Smooth muscle cell (in vitro differentiated cells): ENCODE measurements around the gene ZNF827. TPM values are rescaled to one million over a fixed set of nuclear protein-coding genes. Genes with fewer than 3 reads are reported as not detected.
A peak's percentile ranks its signal among the peaks of the same experiment; 100 is the strongest.

ENCODE experiments used
- DNase-seq: peaks from one replicate; lab custom pipeline; 2025; ENCODE audit not compliant: unreplicated experiment; lab: John Stamatoyannopoulos, UW
- H2AFZ ChIP-seq: fragments of 200-600 bp; sonication (generic); 2 replicates; pipeline ENCODE4 v1.6.0; 2016; ENCODE audit warnings: antibody characterized with exemption, low read depth, mild to moderate bottlenecking
- H3F3A ChIP-seq: fragments of 200-600 bp; sonication (generic); 2 replicates; pipeline ENCODE4 v1.6.0; 2017; ENCODE audit warnings: antibody characterized with exemption, low read depth
- H3K27ac ChIP-seq: fragments of 200-600 bp; sonication (generic); 2 replicates; pipeline ENCODE4 v1.5.1; 2016; ENCODE audit warnings: low read depth, mild to moderate bottlenecking
- H3K27me3 ChIP-seq: fragments of 200-600 bp; sonication (generic); 2 replicates; pipeline ENCODE4 v1.6.1; 2016; ENCODE audit warnings: low read depth, mild to moderate bottlenecking
- H3K36me3 ChIP-seq: fragments of 200-600 bp; sonication (generic); 2 replicates; pipeline ENCODE4 v1.5.1; 2016; ENCODE audit warnings: low read depth
- H3K4me1 ChIP-seq: fragments of 200-600 bp; sonication (generic); 2 replicates; pipeline ENCODE4 v1.5.1; 2016; ENCODE audit warnings: low read depth
- H3K4me2 ChIP-seq: fragments of 200-600 bp; sonication (generic); 2 replicates; pipeline ENCODE4 v1.6.0; 2016; ENCODE audit warnings: mild to moderate bottlenecking
- H3K4me3 ChIP-seq: fragments of 200-600 bp; sonication (generic); 2 replicates; pipeline ENCODE4 v1.5.1; 2016; ENCODE audit warnings: mild to moderate bottlenecking
- H3K79me2 ChIP-seq: fragments of 200-600 bp; sonication (generic); 2 replicates; pipeline ENCODE4 v1.6.0; 2016; ENCODE audit warnings: low read depth, mild to moderate bottlenecking
- H3K9ac ChIP-seq: fragments of 200-600 bp; sonication (generic); 2 replicates; pipeline ENCODE4 v1.6.0; 2016; ENCODE audit warnings: low read depth
- H3K9me3 ChIP-seq: fragments of 200-600 bp; sonication (generic); replicated peaks from 2 replicates; pipeline ENCODE4 v1.5.1; 2016; ENCODE audit warnings: low read depth
- H4K20me1 ChIP-seq: fragments of 200-600 bp; sonication (generic); 2 replicates; pipeline ENCODE4 v1.6.0; 2016; ENCODE audit warnings: low read depth
- WGBS: methylation state at CpG from one replicate; pipeline ENCODE4 v1.1.7; 2016; ENCODE audit warnings: low lambda C conversion rate; 5-methylcytosine and 5-hydroxymethylcytosine counted together
- polyA plus RNA-seq: library from polyadenylated mRNA; unstranded; fragments of >200 nt; fragmentation: Nextera tagmentation; extraction: Ambion mirVana; gene quantifications from 2 replicates; pipeline ENCODE4 v1.2.1, GENCODE V29; 2016
- total RNA-seq: library from RNA; depleted of rRNA; stranded (reverse); fragments of >200 nt; gene quantifications from 2 replicates; pipeline ENCODE4 v1.2.3, GENCODE V29; 2014
- TF ChIP-seq, protein P1 (sequence below): fragments of 200-600 bp; sonication (generic); IDR thresholded peaks from 2 replicates; pipeline ENCODE4 v1.5.1; 2017; ENCODE audit warnings: borderline replicate concordance, mild to moderate bottlenecking, antibody characterized with exemption; ENCODE audit not compliant: insufficient read depth, poor library complexity, severe bottlenecking

The ZNF827 gene
- total and polyA plus RNA-seq, 2 experiments from 2014 or later = 6.5 to 12.8 TPM

DNA sequence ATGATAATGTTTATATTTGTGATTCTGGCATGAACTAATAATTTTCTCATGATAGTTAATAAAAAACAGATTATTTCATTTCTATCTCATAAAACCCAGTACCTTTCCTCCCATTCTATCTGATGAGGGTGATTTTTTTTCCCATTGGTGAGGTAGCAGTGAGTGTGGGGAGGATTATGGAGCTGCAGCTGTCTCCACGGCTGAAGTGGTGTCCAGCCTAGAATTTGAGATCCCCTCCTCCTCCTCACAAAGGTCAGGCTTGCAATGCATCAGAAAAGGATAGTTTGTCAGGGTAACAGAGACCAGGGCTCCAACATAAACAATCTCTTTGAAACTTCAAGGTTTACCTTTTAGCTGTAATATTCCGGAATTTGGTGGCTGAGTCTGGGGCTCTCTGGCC, 197.8 kb downstream of the ZNF827 start:
- TF ChIP-seq, protein P1, sequence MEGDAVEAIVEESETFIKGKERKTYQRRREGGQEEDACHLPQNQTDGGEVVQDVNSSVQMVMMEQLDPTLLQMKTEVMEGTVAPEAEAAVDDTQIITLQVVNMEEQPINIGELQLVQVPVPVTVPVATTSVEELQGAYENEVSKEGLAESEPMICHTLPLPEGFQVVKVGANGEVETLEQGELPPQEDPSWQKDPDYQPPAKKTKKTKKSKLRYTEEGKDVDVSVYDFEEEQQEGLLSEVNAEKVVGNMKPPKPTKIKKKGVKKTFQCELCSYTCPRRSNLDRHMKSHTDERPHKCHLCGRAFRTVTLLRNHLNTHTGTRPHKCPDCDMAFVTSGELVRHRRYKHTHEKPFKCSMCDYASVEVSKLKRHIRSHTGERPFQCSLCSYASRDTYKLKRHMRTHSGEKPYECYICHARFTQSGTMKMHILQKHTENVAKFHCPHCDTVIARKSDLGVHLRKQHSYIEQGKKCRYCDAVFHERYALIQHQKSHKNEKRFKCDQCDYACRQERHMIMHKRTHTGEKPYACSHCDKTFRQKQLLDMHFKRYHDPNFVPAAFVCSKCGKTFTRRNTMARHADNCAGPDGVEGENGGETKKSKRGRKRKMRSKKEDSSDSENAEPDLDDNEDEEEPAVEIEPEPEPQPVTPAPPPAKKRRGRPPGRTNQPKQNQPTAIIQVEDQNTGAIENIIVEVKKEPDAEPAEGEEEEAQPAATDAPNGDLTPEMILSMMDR = no peak

DNA sequence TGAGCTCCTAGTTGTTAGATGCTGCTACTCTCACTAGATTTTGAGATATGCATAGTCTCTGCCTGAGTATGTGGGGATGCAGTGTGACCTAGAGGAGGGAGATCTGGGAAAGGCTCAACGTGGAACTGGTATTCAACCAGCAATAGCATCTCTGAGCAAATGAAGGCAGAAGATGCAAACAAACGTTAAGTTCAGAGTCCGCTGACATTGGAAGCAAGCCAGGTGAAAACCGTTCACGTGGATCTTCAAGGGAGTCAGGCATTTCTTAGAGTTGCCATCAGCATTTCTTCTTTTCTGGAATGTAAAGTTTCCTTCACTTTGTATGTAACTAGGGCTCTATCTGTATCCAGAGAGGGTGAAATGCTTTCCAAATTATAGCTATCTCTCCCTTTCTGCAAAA, 198.8 kb downstream of the ZNF827 start:
- 76% methylated on average over 5 of the region's 5 CpGs for WGBS
- Histone ChIP-seq H3K36me3 (no peaks in the 10 kb centered on the region), H3K27me3 (no peaks in the 10 kb centered on the region), H4K20me1 (no peaks in the 10 kb centered on the region), H3K27ac (no peak overlapping the region), H2AFZ (no peak overlapping the region), H3K4me3 (no peak overlapping the region), H3K4me2 (no peak overlapping the region), H3K9me3 (no peaks in the 10 kb centered on the region), H3K4me1 (peaks cover 6% of the 10 kb centered on the region), H3K79me2 (no peaks in the 10 kb centered on the region), H3F3A (peaks cover 8% of the 10 kb centered on the region), H3K9ac (no peak overlapping the region)
- TF ChIP-seq, protein P1 = no peak
- DNase-seq = no peak

More for the DNA sequence above, 197.8 kb downstream of the ZNF827 start:
- peaks cover 2% of the 10 kb centered on the region for H3K4me1 ChIP-seq
- H3K9ac ChIP-seq = no peak overlapping the region
- no peaks in the 10 kb centered on the region for H4K20me1 ChIP-seq
- H3K9me3 ChIP-seq = no peaks in the 10 kb centered on the region
- H3F3A ChIP-seq = peaks cover 5% of the 10 kb centered on the region
- no peaks in the 10 kb centered on the region for H3K36me3 ChIP-seq
- H3K4me2 ChIP-seq = no peak overlapping the region
- no peak for DNase-seq
- H3K4me3 ChIP-seq = no peak overlapping the region
- H3K79me2 ChIP-seq = no peaks in the 10 kb centered on the region
- H3K27me3 ChIP-seq = no peaks in the 10 kb centered on the region
- 70% methylated on average over 2 of the region's 2 CpGs for WGBS
- no peak overlapping the region for H2AFZ ChIP-seq
- no peak overlapping the region for H3K27ac ChIP-seq

- Histone ChIP-seq H3K36me3 (no peaks in the 10 kb centered on the region), H3K9me3 (no peaks in the 10 kb centered on the region), H3K27me3 (no peaks in the 10 kb centered on the region), H3K4me3 (no peak overlapping the region), H3K9ac (peak overlapping the region; percentile 76), H3K79me2 (no peaks in the 10 kb centered on the region), H4K20me1 (no peaks in the 10 kb centered on the region), H3F3A (peaks cover 25% of the 10 kb centered on the region), H3K27ac (peak overlapping the region; percentile 99), H3K4me1 (peaks cover 21% of the 10 kb centered on the region), H2AFZ (no peak overlapping the region), H3K4me2 (peak overlapping the region; percentile 57)
- no peak for DNase-seq
- TF ChIP-seq, protein P1 = no peak
- 78% methylated on average over 9 of the region's 9 CpGs for WGBS
Observed at GRCh38 chr4:145736241-145736831, 202.3 kb downstream of the ZNF827 start.

GRCh38 chr4:145735827-145736226, 202.8 kb downstream of the ZNF827 start:
- Histone ChIP-seq H3F3A (peaks cover 26% of the 10 kb centered on the region), H3K4me3 (no peak overlapping the region), H4K20me1 (no peaks in the 10 kb centered on the region), H3K4me1 (peaks cover 21% of the 10 kb centered on the region), H3K9ac (peak overlapping the region; percentile 76), H3K27ac (peak overlapping the region; percentile 99), H3K9me3 (no peaks in the 10 kb centered on the region), H3K79me2 (no peaks in the 10 kb centered on the region), H3K4me2 (peak overlapping the region; percentile 57), H3K27me3 (no peaks in the 10 kb centered on the region), H3K36me3 (no peaks in the 10 kb centered on the region), H2AFZ (no peak overlapping the region)
- 56% methylated on average over 4 of the region's 4 CpGs for WGBS
- no peak for DNase-seq
- TF ChIP-seq, protein P1 = no peak
